Thymus (tissue), 11 donors: Measurements from ENCODE around the gene BLVRB. TPM values are rescaled to one million over a fixed set of nuclear protein-coding genes. Genes with fewer than 3 reads are reported as not detected.
"Not testable (repeated sequence)": the region's sequence is repeated elsewhere in the genome, so short reads cannot be mapped to it uniquely, and the experiment has no call there.

ENCODE experiments used
- DNase-seq, 9 donors: peaks; one replicate each; pipeline ENCODE4 v3.0.0-alpha.2; 2013; ENCODE audit warnings: low spot score in 9 of 9, low read depth in 6 of 9, missing footprints in 1 of 9
- H3K27ac ChIP-seq, 2 donors: one replicate each; pipeline ENCODE4 v1.5.1; 2013; ENCODE audit warnings: control low read depth in 1 of 2, low read depth in 1 of 2, low read length in 1 of 2, mild to moderate bottlenecking in 1 of 2, moderate library complexity in 1 of 2
- H3K27me3 ChIP-seq, 2 donors: one replicate each; pipeline ENCODE4 v1.5.1; 2013; ENCODE audit warnings: low read length in 1 of 2; ENCODE audit not compliant: control insufficient read depth in 2 of 2, insufficient read depth in 1 of 2
- H3K36me3 ChIP-seq, 2 donors: one replicate each; pipeline ENCODE4 v1.5.1; 2013; ENCODE audit warnings: low read length in 1 of 2, mild to moderate bottlenecking in 1 of 2, moderate library complexity in 1 of 2; ENCODE audit not compliant: control insufficient read depth in 2 of 2, insufficient read depth in 2 of 2
- H3K4me1 ChIP-seq, 2 donors: one replicate each; pipeline ENCODE4 v1.5.1; 2013; ENCODE audit warnings: low read length in 2 of 2; ENCODE audit not compliant: control insufficient read depth in 2 of 2, insufficient read depth in 2 of 2
- H3K4me3 ChIP-seq, 2 donors: one replicate each; pipeline ENCODE4 v1.5.1; 2013; ENCODE audit warnings: low read length in 2 of 2, control low read depth in 1 of 2, mild to moderate bottlenecking in 1 of 2
- H3K9me3 ChIP-seq, 2 donors: one replicate each; pipeline ENCODE4 v1.5.1; 2013; ENCODE audit warnings: low read length in 1 of 2, mild to moderate bottlenecking in 1 of 2; ENCODE audit not compliant: control insufficient read depth in 2 of 2, insufficient read depth in 1 of 2
- WGBS: extraction: QIAGEN DNeasy Blood & Tissue Kit; methylation state at CpG from one replicate; pipeline ENCODE4 v1.1.7; 2013; 5-methylcytosine and 5-hydroxymethylcytosine counted together
- polyA plus RNA-seq: library from polyadenylated mRNA; stranded (reverse); fragments of 200-250 nt; gene quantifications from one replicate; pipeline ENCODE4 v1.2.3, GENCODE V29; 2013
- total RNA-seq: library from RNA; stranded (reverse); fragments of 120-200 nt; gene quantifications from one replicate; pipeline ENCODE4 v1.2.4, GENCODE V29; 2013
- donor health status: healthy.

Gene BLVRB
- total and polyA plus RNA-seq, 2 donors, result 49.9 to 88.8 TPM

DNA sequence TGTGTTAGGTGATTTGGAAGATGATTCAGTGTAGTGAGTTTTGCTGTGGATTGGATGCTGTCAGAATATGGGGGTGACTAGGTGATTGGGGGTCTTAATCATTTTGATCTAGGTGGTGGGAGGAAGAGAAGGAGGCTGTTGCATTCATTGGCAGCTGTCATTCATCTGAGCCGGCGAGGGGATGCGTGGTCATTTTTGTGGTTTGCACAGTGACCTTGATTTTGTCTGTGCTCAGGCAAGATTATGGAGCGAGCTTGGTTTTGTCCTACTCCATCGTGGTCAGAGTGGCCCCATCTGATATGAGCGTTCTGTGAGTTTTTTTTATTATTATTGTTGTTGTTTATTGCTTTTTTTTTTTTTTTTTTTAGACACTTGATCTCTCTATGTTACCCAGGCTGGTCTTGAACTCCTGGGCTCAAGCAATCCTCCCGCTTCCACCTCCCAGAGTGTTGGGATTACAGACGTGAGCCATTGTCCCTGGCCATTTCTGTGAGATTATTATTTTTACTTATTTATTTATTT, 43.3 kb upstream of the BLVRB start:
- no peak overlapping the region for H3K27ac ChIP-seq
- H3K4me1 ChIP-seq, result no peaks in the 10 kb centered on the region
- H3K27me3 ChIP-seq, result peaks cover 24 to 48% of the 10 kb centered on the region in 2 donors
- H3K4me3 ChIP-seq, result no peak overlapping the region
- 82% methylated on average over 8 of the region's 8 CpGs for WGBS
- H3K9me3 ChIP-seq, result no peaks in the 10 kb centered on the region
- H3K36me3 ChIP-seq, result no peaks in the 10 kb centered on the region
- DNase-seq, result no peak

- Histone ChIP-seq H3K27ac (no peak overlapping the region), H3K27me3 (peaks cover 16 to 39% of the 10 kb centered on the region in 2 donors), H3K9me3 (no peaks in the 10 kb centered on the region), H3K4me3 (no peak overlapping the region), H3K36me3 (no peaks in the 10 kb centered on the region), H3K4me1 (no peaks in the 10 kb centered on the region)
- DNase-seq, result no peak
- 81% methylated on average over 2 of the region's 2 CpGs for WGBS
These were observed 42.3 kb upstream of the BLVRB start for GRCh38 chr19:40507892-40508291.

- no peak for DNase-seq
- WGBS, result 82% methylated on average over 9 of the region's 9 CpGs
- Histone ChIP-seq H3K36me3 (no peaks in the 10 kb centered on the region), H3K4me3 (no peak overlapping the region), H3K4me1 (no peaks in the 10 kb centered on the region), H3K27me3 (peaks cover 0 to 32% of the 10 kb centered on the region in 2 donors), H3K27ac (no peak overlapping the region), H3K9me3 (no peaks in the 10 kb centered on the region)
These were observed 40.6 kb upstream of the BLVRB start for GRCh38 chr19:40506099-40506498.

DNA sequence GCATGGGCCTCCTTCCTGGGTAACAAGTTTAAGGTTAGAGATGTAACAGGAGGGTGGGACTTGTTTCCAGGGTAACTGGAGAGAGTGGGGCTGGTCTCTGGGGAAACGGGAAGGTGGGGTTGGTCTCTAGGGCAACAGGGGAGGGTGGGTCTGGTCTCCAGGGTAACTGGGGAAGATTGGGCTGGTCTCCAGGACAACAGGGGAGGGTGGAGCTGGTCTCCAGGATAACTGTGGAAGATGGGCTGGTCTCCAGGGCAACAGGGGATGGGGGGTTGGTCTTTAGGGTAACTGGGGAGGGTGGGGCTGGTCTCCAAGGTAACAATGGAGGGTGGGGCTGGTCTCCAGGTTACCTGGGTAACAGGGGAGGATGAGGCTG, 37.8 kb upstream of the BLVRB start:
- WGBS, result 40% methylated on average over 1 of the region's 1 CpG
- no peaks in the 10 kb centered on the region for H3K4me1 ChIP-seq
- no peak for DNase-seq
- H3K9me3 ChIP-seq, result no peaks in the 10 kb centered on the region
- H3K36me3 ChIP-seq, result no peaks in the 10 kb centered on the region
- H3K27me3 ChIP-seq, result peaks cover 0 to 15% of the 10 kb centered on the region in 2 donors
- no peak overlapping the region for H3K4me3 ChIP-seq
- H3K27ac ChIP-seq, result no peak overlapping the region

GRCh38 chr19:40502647-40503319, 37.2 kb upstream of the BLVRB start:
- no peak for DNase-seq
- 57% methylated on average over 6 of the region's 6 CpGs for WGBS
- H3K27ac ChIP-seq, result no peak overlapping the region
- H3K9me3 ChIP-seq, result no peaks in the 10 kb centered on the region
- peaks cover 0 to 15% of the 10 kb centered on the region in 2 donors for H3K27me3 ChIP-seq
- H3K4me3 ChIP-seq, result no peak overlapping the region
- H3K36me3 ChIP-seq, result no peaks in the 10 kb centered on the region
- H3K4me1 ChIP-seq, result no peaks in the 10 kb centered on the region

- Histone ChIP-seq H3K4me1 (no peaks in the 10 kb centered on the region), H3K9me3 (no peaks in the 10 kb centered on the region), H3K36me3 (no peaks in the 10 kb centered on the region), H3K4me3 (no peak overlapping the region), H3K27ac (no peak overlapping the region), H3K27me3 (peaks cover 0 to 15% of the 10 kb centered on the region in 2 donors)
- no peak for DNase-seq
- WGBS, result 90% methylated on average over 13 of the region's 13 CpGs
These were observed 36.5 kb upstream of the BLVRB start for GRCh38 chr19:40502081-40502480.

GRCh38 chr19:40501599-40501998, 36.1 kb upstream of the BLVRB start:
- Histone ChIP-seq H3K27ac (no peak overlapping the region), H3K4me1 (no peaks in the 10 kb centered on the region), H3K36me3 (no peaks in the 10 kb centered on the region), H3K9me3 (no peaks in the 10 kb centered on the region), H3K27me3 (peaks cover 0 to 15% of the 10 kb centered on the region in 2 donors), H3K4me3 (no peak overlapping the region)
- DNase-seq, result no peak
- 92% methylated on average over 4 of the region's 4 CpGs for WGBS

- H3K9me3 ChIP-seq, H3K36me3 ChIP-seq, H3K27ac ChIP-seq, H3K4me1 ChIP-seq, DNase-seq, H3K4me3 ChIP-seq: not testable (repeated sequence)
- peaks cover 0 to 10% of the 10 kb centered on the region in 2 donors for H3K27me3 ChIP-seq
- WGBS, result 87% methylated on average over 8 of the region's 8 CpGs
These were observed 35.4 kb upstream of the BLVRB start for GRCh38 chr19:40500678-40501530.

- H3K4me1 ChIP-seq, result no peaks in the 10 kb centered on the region
- H3K27ac ChIP-seq, result no peak overlapping the region
- peaks cover 0 to 10% of the 10 kb centered on the region in 2 donors for H3K27me3 ChIP-seq
- WGBS, result 93% methylated on average over 5 of the region's 5 CpGs
- H3K9me3 ChIP-seq, result no peaks in the 10 kb centered on the region
- H3K4me3 ChIP-seq, result no peak overlapping the region
- DNase-seq, result no peak
- no peaks in the 10 kb centered on the region for H3K36me3 ChIP-seq
These were observed 33.8 kb upstream of the BLVRB start for GRCh38 chr19:40499320-40499719.
